ENCODE measurements around the gene ASS1. TPM values are rescaled to one million over a fixed set of nuclear protein-coding genes. Genes with fewer than 3 reads are reported as not detected.
"Not testable (repeated sequence)": the region's sequence is repeated elsewhere in the genome, so short reads cannot be mapped to it uniquely, and the experiment has no call there.

The ASS1 gene
- total RNA-seq: not detected
- not detected for polyA plus RNA-seq

DNA sequence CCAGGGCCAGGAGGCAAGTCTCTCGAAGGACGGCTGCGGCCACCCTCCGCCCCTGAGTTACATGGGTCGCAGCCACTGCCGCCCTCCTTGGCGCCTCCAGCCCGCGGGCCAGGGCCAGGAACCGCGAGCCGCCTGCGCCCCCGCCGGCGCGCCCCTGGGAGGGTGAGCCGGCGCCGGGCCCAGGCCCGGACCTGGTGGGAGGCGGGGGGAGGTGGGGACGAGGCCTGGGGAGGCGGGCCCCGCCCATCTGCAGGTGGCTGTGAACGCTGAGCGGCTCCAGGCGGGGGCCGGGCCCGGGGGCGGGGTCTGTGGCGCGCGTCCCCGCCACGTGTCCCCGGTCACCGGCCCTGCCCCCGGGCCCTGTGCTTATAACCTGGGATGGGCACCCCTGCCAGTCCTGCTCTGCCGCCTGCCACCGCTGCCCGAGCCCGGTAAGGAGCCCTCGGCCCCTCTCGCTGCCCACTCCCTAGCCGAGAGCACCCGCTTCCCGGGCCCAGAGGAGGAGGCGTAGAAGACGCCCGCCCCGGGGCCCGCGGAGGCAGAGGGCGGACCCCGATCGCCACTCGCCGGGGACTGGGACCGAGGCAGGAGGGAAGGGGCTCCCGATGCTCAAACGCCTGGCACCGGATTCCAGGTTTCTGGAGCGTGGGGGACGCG, at the start of gene ASS1:
Gene ASS1 (plus strand): TSS at position 397 of the 657 bp plus-strand sequence. CDS start 7,268 bp downstream, outside the sequence.
- H3K4me1 ChIP-seq (ENCODE audit: insufficient read depth, low read length): peaks cover 4% of the 10 kb centered on the region
- no peaks in the 10 kb centered on the region for H3K9me3 ChIP-seq (ENCODE audit: control insufficient read depth in 1 of 2, low read length in 2 of 2)
- no peak within 1 kb of the TSS for H3K4me3 ChIP-seq (ENCODE audit: low read length in 2 of 2)
- CTCF ChIA-PET (ENCODE audit: partially characterized antibody): no interaction called here
- H3K27me3 ChIP-seq (ENCODE audit: insufficient read depth, low read length): peaks cover 6% of the 10 kb centered on the region
- DNase-seq: peak in 4 of 5 donors; percentile 21 to 24 (median 22)
- no peaks in the 10 kb centered on the region for H3K36me3 ChIP-seq (ENCODE audit: insufficient read depth, low read length)
- H3K27ac Mint-ChIP-seq: no peak within 1 kb of the TSS
- intact Hi-C loops (cut with micrococcal nuclease): no loop called here
- H3K9me3 Mint-ChIP-seq: peaks cover under 1 to 21% (median 15%) of the 10 kb centered on the region in 8 donors
- peaks cover 0 to 6% (median 2%) of the 10 kb centered on the region in 4 donors for H3K4me1 Mint-ChIP-seq
- H3K4me3 Mint-ChIP-seq: peak within 1 kb of the TSS in 6 of 8 donors; percentile 34 to 72 (median 45)
- H3K27ac ChIP-seq (ENCODE audit: low read depth, low read length): no peak within 1 kb of the TSS
- peaks cover 22 to 29% of the 10 kb centered on the region in 2 donors for H3K27me3 Mint-ChIP-seq
- H3K36me3 Mint-ChIP-seq: peaks cover 0 to 7% of the 10 kb centered on the region in 2 donors
- POLR2A ChIA-PET (ENCODE audit: partially characterized antibody): no interaction called here

DNA sequence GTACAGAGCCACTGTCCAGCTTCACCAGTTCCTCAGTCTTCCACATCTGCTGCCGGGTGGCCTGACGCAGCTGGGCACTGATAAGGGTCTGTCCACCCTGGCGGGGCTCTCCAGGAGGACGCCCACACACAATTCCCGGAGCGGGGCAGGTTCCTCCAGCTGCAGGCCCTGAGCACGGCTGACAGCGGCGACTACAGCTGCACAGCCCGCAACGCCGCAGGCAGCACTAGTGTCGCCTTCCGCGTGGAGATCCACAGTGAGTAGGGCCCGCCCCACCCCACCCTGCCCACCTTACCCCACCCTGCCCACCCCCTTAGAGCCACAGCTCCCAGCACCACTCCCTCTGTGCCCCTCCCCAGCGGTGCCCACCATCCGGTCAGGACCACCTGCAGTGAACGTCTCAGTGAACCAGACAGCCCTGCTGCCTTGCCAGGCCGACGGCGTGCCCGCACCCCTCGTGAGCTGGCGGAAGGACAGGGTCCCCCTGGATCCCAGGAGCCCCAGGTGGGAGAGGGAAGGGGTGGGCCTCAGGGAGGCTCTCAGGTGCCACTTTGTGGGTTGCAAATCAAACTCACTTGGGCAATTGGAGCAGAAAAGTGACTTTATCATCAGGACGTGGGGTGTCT, 48.8 kb upstream of the ASS1 start:
- CTCF ChIA-PET (ENCODE audit: partially characterized antibody): no interaction called here
- no peaks in the 10 kb centered on the region for H3K4me1 Mint-ChIP-seq
- no peak overlapping the region for H3K27ac ChIP-seq (ENCODE audit: low read depth, low read length)
- H3K9me3 ChIP-seq (ENCODE audit: control insufficient read depth in 1 of 2, low read length in 2 of 2): no peaks in the 10 kb centered on the region
- H3K36me3 ChIP-seq (ENCODE audit: insufficient read depth, low read length): no peaks in the 10 kb centered on the region
- intact Hi-C loops (cut with micrococcal nuclease): no loop called here
- H3K4me1 ChIP-seq (ENCODE audit: insufficient read depth, low read length): no peaks in the 10 kb centered on the region
- H3K4me3 ChIP-seq (ENCODE audit: low read length in 2 of 2): no peak overlapping the region
- peaks cover 4 to 7% of the 10 kb centered on the region in 2 donors for H3K27me3 Mint-ChIP-seq
- POLR2A ChIA-PET (ENCODE audit: partially characterized antibody): no interaction called here
- no peaks in the 10 kb centered on the region for H3K9me3 Mint-ChIP-seq
- H3K4me3 Mint-ChIP-seq: no peak overlapping the region
- DNase-seq: no peak
- no peaks in the 10 kb centered on the region for H3K27me3 ChIP-seq (ENCODE audit: insufficient read depth, low read length)
- no peaks in the 10 kb centered on the region for H3K36me3 Mint-ChIP-seq
- no peak overlapping the region for H3K27ac Mint-ChIP-seq

DNA sequence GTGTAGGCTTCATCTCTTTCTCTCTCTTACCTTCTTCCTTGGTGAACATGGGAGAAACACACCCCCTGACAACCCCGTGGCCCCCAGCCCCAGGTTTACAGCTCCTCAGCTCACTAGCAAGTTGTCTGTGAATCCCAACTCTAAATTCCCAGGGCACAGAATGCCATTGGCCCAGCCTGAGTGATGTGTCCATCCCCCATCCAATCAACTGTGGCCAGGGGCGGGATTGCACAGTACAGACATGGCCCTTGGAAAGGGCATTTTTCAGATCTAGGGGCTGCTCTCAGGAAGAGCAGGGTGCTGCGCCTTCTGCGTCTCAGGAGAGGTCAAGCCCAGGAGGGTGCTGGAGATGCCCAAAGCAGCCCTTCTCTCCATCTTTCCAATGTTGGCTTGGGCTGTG, 48.2 kb upstream of the ASS1 start:
- no peak overlapping the region for H3K27ac ChIP-seq (ENCODE audit: low read depth, low read length)

DNA sequence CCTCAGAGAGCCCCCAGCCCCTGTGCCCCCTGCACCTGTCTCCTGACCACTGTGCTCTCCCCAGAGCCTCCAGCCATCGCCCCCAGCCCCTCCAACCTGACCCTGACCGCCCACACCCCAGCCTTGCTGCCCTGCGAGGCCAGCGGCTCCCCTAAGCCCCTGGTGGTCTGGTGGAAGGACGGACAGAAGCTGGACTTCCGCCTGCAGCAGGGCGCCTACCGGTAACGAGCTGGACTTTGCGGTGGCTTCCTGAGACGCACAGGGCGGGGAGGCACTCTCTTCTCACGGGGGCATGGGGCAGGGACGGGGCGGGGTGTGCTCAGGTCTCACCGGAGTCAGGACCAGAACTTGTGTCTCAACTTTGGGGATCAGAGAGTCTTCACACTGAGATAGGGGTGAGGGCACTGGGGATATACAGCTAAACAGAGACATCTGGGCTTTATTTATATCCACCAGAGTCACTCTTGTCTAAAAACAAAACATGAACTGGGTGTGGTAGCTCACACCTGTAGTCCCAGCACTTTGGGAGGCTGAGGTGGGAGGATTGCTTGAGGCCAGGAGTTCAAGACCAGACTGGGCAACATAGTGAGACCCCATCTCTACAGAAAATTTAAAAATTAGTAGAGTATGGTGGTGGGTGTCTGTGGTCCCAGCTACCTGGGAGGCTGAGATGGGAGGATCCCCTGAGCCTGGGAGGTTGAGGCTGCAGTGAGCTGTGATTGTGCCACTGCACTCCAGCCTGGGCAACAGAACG, 46.1 kb upstream of the ASS1 start:
- Histone ChIP-seq H3K4me3 (ENCODE audit: low read length in 2 of 2) (no peak overlapping the region), H3K9me3 (ENCODE audit: control insufficient read depth in 1 of 2, low read length in 2 of 2) (no peaks in the 10 kb centered on the region), H3K4me1 (ENCODE audit: insufficient read depth, low read length) (no peaks in the 10 kb centered on the region), H3K27ac (ENCODE audit: low read depth, low read length) (no peak overlapping the region), H3K36me3 (ENCODE audit: insufficient read depth, low read length) (no peaks in the 10 kb centered on the region), H3K27me3 (ENCODE audit: insufficient read depth, low read length) (no peaks in the 10 kb centered on the region)
- no peak overlapping the region for H3K4me3 Mint-ChIP-seq
- no peak for DNase-seq
- no peaks in the 10 kb centered on the region for H3K36me3 Mint-ChIP-seq
- intact Hi-C loops (cut with micrococcal nuclease): no loop called here
- H3K9me3 Mint-ChIP-seq: no peaks in the 10 kb centered on the region
- peaks cover 1 to 2% of the 10 kb centered on the region in 2 donors for H3K27me3 Mint-ChIP-seq
- ChIA-PET CTCF (ENCODE audit: partially characterized antibody) (no interaction called here), POLR2A (ENCODE audit: partially characterized antibody) (no interaction called here)
- no peak overlapping the region for H3K27ac Mint-ChIP-seq
- H3K4me1 Mint-ChIP-seq: no peaks in the 10 kb centered on the region

More for the DNA sequence above, 48.2 kb upstream of the ASS1 start:
- Histone ChIP-seq H3K9me3 (ENCODE audit: control insufficient read depth in 1 of 2, low read length in 2 of 2) (no peaks in the 10 kb centered on the region), H3K36me3 (ENCODE audit: insufficient read depth, low read length) (no peaks in the 10 kb centered on the region), H3K27me3 (ENCODE audit: insufficient read depth, low read length) (no peaks in the 10 kb centered on the region), H3K4me3 (ENCODE audit: low read length in 2 of 2) (no peak overlapping the region), H3K4me1 (ENCODE audit: insufficient read depth, low read length) (no peaks in the 10 kb centered on the region)
- Mint-ChIP-seq H3K27ac (no peak overlapping the region), H3K4me3 (no peak overlapping the region), H3K9me3 (no peaks in the 10 kb centered on the region), H3K4me1 (no peaks in the 10 kb centered on the region), H3K27me3 (peaks cover 4 to 7% of the 10 kb centered on the region in 2 donors), H3K36me3 (no peaks in the 10 kb centered on the region)
- CTCF ChIA-PET (ENCODE audit: partially characterized antibody): no interaction called here
- POLR2A ChIA-PET (ENCODE audit: partially characterized antibody): no interaction called here
- no peak for DNase-seq
- intact Hi-C loops (cut with micrococcal nuclease): no loop called here

DNA sequence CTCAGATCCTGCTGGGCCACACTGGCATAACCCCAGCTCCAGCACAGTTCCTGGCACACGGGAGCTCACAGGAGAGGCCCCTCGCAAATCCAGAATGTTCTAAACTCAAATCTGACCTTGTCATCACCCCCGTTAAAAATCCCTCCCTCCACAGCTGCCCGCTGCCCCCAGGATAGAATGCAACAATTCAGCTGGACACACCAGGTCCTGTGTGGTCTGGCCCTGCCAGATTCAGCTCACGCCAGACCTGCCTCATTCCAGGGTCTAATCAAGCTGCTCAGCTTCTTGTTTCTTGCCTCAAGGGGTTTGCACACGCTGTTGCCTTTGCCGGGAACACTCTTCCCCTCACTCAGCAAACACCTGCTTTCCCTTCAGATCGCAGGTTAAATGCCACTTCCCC, 45.0 kb upstream of the ASS1 start:
- Histone ChIP-seq H3K4me1 (ENCODE audit: insufficient read depth, low read length) (no peaks in the 10 kb centered on the region), H3K36me3 (ENCODE audit: insufficient read depth, low read length) (no peaks in the 10 kb centered on the region), H3K27ac (ENCODE audit: low read depth, low read length) (no peak overlapping the region), H3K27me3 (ENCODE audit: insufficient read depth, low read length) (no peaks in the 10 kb centered on the region), H3K9me3 (ENCODE audit: control insufficient read depth in 1 of 2, low read length in 2 of 2) (no peaks in the 10 kb centered on the region), H3K4me3 (ENCODE audit: low read length in 2 of 2) (no peak overlapping the region)
- CTCF ChIA-PET (ENCODE audit: partially characterized antibody): no interaction called here
- Mint-ChIP-seq H3K27ac (no peak overlapping the region), H3K36me3 (no peaks in the 10 kb centered on the region), H3K27me3 (peaks cover 2 to 5% of the 10 kb centered on the region in 2 donors), H3K4me3 (no peak overlapping the region), H3K4me1 (no peaks in the 10 kb centered on the region), H3K9me3 (no peaks in the 10 kb centered on the region)
- DNase-seq: no peak
- intact Hi-C loops (cut with micrococcal nuclease): no loop called here
- POLR2A ChIA-PET (ENCODE audit: partially characterized antibody): no interaction called here

DNA sequence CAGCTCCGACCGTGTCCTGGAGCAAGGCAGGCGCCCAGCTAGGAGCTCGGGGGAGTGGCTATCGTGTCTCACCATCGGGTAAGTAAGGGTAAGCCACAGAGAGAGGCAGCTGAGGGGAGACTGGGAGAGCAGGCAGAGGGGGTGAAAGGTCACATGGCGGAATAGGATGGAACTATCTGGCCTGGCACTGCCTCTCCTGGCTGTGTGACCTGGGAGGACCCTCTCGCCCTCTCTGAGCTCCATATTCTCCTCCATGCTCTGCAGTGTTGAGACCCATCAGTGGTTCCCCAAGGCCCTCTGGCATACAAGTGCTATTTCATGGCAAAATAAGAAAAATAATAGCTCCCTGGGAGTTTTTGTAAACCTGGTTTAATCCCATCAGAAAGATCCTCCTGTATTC, 43.9 kb upstream of the ASS1 start:
- H3K9me3 Mint-ChIP-seq: no peaks in the 10 kb centered on the region
- no peak overlapping the region for H3K4me3 ChIP-seq (ENCODE audit: low read length in 2 of 2)
- no peaks in the 10 kb centered on the region for H3K36me3 Mint-ChIP-seq
- no peaks in the 10 kb centered on the region for H3K4me1 Mint-ChIP-seq
- H3K4me1 ChIP-seq (ENCODE audit: insufficient read depth, low read length): no peaks in the 10 kb centered on the region
- DNase-seq: no peak
- no peak overlapping the region for H3K4me3 Mint-ChIP-seq
- H3K27me3 ChIP-seq (ENCODE audit: insufficient read depth, low read length): no peaks in the 10 kb centered on the region
- intact Hi-C loops (cut with micrococcal nuclease): no loop called here
- no peaks in the 10 kb centered on the region for H3K9me3 ChIP-seq (ENCODE audit: control insufficient read depth in 1 of 2, low read length in 2 of 2)
- no peaks in the 10 kb centered on the region for H3K36me3 ChIP-seq (ENCODE audit: insufficient read depth, low read length)
- H3K27ac ChIP-seq (ENCODE audit: low read depth, low read length): no peak overlapping the region
- CTCF ChIA-PET (ENCODE audit: partially characterized antibody): no interaction called here
- H3K27me3 Mint-ChIP-seq: peaks cover 2 to 5% of the 10 kb centered on the region in 2 donors
- POLR2A ChIA-PET (ENCODE audit: partially characterized antibody): no interaction called here
- H3K27ac Mint-ChIP-seq: peak overlapping the region in 1 of 7 donors; percentile 57

DNA sequence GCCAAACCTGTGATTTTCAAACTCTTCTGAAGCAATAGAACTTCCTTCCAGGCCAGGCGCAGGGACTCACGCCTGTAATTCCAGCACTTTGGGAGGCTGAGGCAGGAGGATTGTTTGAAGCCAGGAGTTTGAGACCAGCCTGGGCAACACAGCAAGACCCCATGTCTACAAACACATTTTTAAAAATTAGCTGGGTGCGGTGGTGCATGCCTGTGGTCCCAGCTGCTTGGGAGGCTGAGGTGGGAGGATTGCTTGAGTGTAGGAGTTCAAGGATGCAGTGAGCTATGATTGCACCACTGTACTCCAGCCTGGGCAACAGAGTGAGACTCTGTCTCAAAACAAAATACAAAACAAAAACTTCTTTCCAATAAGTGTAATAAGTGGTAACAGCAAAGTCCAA, 43.0 kb upstream of the ASS1 start:
- H3K36me3 ChIP-seq (ENCODE audit: insufficient read depth, low read length); H3K9me3 Mint-ChIP-seq; H3K27me3 ChIP-seq (ENCODE audit: insufficient read depth, low read length); POLR2A ChIA-PET (ENCODE audit: partially characterized antibody); H3K27me3 Mint-ChIP-seq; H3K27ac ChIP-seq (ENCODE audit: low read depth, low read length); H3K4me1 ChIP-seq (ENCODE audit: insufficient read depth, low read length); H3K4me3 Mint-ChIP-seq; H3K9me3 ChIP-seq (ENCODE audit: control insufficient read depth in 1 of 2, low read length in 2 of 2); H3K4me1 Mint-ChIP-seq; DNase-seq; H3K27ac Mint-ChIP-seq; intact Hi-C loops (cut with micrococcal nuclease); CTCF ChIA-PET (ENCODE audit: partially characterized antibody); H3K4me3 ChIP-seq (ENCODE audit: low read length in 2 of 2); H3K36me3 Mint-ChIP-seq: not testable (repeated sequence)
